Left ventricle myocardium inferior (tissue), 1 donor: ENCODE data around the gene ETHE1. TPM values are rescaled to one million over a fixed set of nuclear protein-coding genes. Genes with fewer than 3 reads are reported as not detected.

ENCODE experiments used
- DNase-seq: peaks from one replicate; pipeline ENCODE4 v3.0.0-alpha.2; 2020
- H3K27ac ChIP-seq: fragments of 200-600 bp; replicated peaks from 2 replicates; pipeline ENCODE4 v1.8.0; 2021
- H3K27me3 ChIP-seq: fragments of 200-600 bp; 2 replicates; pipeline ENCODE4 v1.8.0; 2021; ENCODE audit warnings: low read depth
- H3K36me3 ChIP-seq: fragments of 200-600 bp; 2 replicates; pipeline ENCODE4 v1.8.0; 2021
- H3K4me1 ChIP-seq: fragments of 200-600 bp; 2 replicates; pipeline ENCODE4 v1.8.0; 2021
- H3K4me3 ChIP-seq: fragments of 200-600 bp; 2 replicates; pipeline ENCODE4 v1.8.0; 2021; ENCODE audit warnings: mild to moderate bottlenecking, moderate library complexity
- H3K9me3 ChIP-seq: fragments of 200-600 bp; replicated peaks from 2 replicates; pipeline ENCODE4 v1.8.0; 2021
- CTCF ChIP-seq: fragments of 200-600 bp; IDR thresholded peaks from 2 replicates; pipeline ENCODE4 v1.8.0; 2021; ENCODE audit warnings: antibody characterized with exemption, mild to moderate bottlenecking, borderline replicate concordance
- intact Hi-C: fragments of 100-400 bp; cut with micrococcal nuclease; formaldehyde crosslinking; loops from one replicate; pipeline ENCODE4 v1.11.0; 2022
- total RNA-seq: library from RNA; stranded (reverse); fragmentation: NEBNext Ultra II Directional; extraction: Animal tissue kit (Norgen Biotek cat#: 25700); gene quantifications from one replicate; pipeline ENCODE4 v1.2.1, GENCODE V29; 2021
- donor health status: DM: no; HTN: yes; CAD: no; lungs with severe emphysema.

The ETHE1 gene
- total RNA-seq, 1 donor from 2014 or later, result 14.6 TPM

GRCh38 chr19:43554317-43554895, 27.4 kb upstream of the ETHE1 start:
- no peak for TF ChIP-seq CTCF
- Histone ChIP-seq H3K4me3 (no peak overlapping the region), H3K27me3 (no peaks in the 10 kb centered on the region), H3K36me3 (peaks cover 66% of the 10 kb centered on the region), H3K4me1 (no peaks in the 10 kb centered on the region), H3K9me3 (no peaks in the 10 kb centered on the region), H3K27ac (no peak overlapping the region)
- no peak for DNase-seq
- intact Hi-C loops, result no loop called here

GRCh38 chr19:43553656-43554055, 26.7 kb upstream of the ETHE1 start:
- H3K27me3 ChIP-seq, result no peaks in the 10 kb centered on the region
- intact Hi-C loops, result no loop called here
- TF ChIP-seq CTCF, result no peak

GRCh38 chr19:43552616-43553015, 25.6 kb upstream of the ETHE1 start:
- H3K4me1 ChIP-seq, result no peaks in the 10 kb centered on the region
- intact Hi-C loops, result no loop called here
- no peak for DNase-seq
- TF ChIP-seq CTCF, result no peak
- no peak overlapping the region for H3K27ac ChIP-seq
- H3K4me3 ChIP-seq, result no peak overlapping the region
- no peaks in the 10 kb centered on the region for H3K27me3 ChIP-seq
- H3K9me3 ChIP-seq, result no peaks in the 10 kb centered on the region
- H3K36me3 ChIP-seq, result peaks cover 62% of the 10 kb centered on the region

More at GRCh38 chr19:43553656-43554055, 26.7 kb upstream of the ETHE1 start:
- no peaks in the 10 kb centered on the region for H3K9me3 ChIP-seq
- no peak overlapping the region for H3K27ac ChIP-seq
- H3K4me1 ChIP-seq, result no peaks in the 10 kb centered on the region
- peaks cover 68% of the 10 kb centered on the region for H3K36me3 ChIP-seq
- no peak overlapping the region for H3K4me3 ChIP-seq
- DNase-seq, result no peak

- Histone ChIP-seq H3K4me3 (no peak overlapping the region), H3K27me3 (no peaks in the 10 kb centered on the region), H3K4me1 (no peaks in the 10 kb centered on the region), H3K27ac (no peak overlapping the region), H3K36me3 (peaks cover 62% of the 10 kb centered on the region), H3K9me3 (no peaks in the 10 kb centered on the region)
- intact Hi-C loops, result no loop called here
- no peak for TF ChIP-seq CTCF
- DNase-seq, result no peak
These were observed 25.1 kb upstream of the ETHE1 start for GRCh38 chr19:43552198-43552450.

GRCh38 chr19:43551399-43552197, 24.6 kb upstream of the ETHE1 start:
- Histone ChIP-seq H3K27me3 (no peaks in the 10 kb centered on the region), H3K36me3 (peaks cover 62% of the 10 kb centered on the region), H3K27ac (no peak overlapping the region), H3K4me3 (no peak overlapping the region), H3K9me3 (no peaks in the 10 kb centered on the region), H3K4me1 (no peaks in the 10 kb centered on the region)
- intact Hi-C loops, result no loop called here
- no peak for TF ChIP-seq CTCF
- DNase-seq, result no peak
